Activated T-cell treated with anti-CD3 and anti-CD28 coated beads, Interleukin-2, amount 50 U/mL, for 72 hours (primary cell): ENCODE data around the gene ZNF649. TPM values are rescaled to one million over a fixed set of nuclear protein-coding genes. Genes with fewer than 3 reads are reported as not detected.

Experiments used
- ATAC-seq, 2 donors: fragments of 150-1000 bp; cut with Tn5 transposase; replicated peaks in 1 of 2; 2 replicates each; pipeline ENCODE4 v1.10.0; 2021; ENCODE audit warnings: moderate library complexity in 2 of 2, mild to moderate bottlenecking in 1 of 2
- DNase-seq, 2 donors: peaks; one replicate each; pipeline ENCODE4 v3.0.0; 2021 to 2022; ENCODE audit warnings: mixed read lengths in 1 of 2
- H3K27ac Mint-ChIP-seq: one replicate; pipeline ENCODE4 v1.8.0; 2022; ENCODE audit warnings: mild to moderate bottlenecking, moderate library complexity, mixed read lengths
- H3K27me3 Mint-ChIP-seq: one replicate; pipeline ENCODE4 v1.8.0; 2022; ENCODE audit warnings: low read depth, mixed read lengths
- H3K36me3 Mint-ChIP-seq, 2 donors: one replicate each; pipeline ENCODE4 v1.8.0; 2022; ENCODE audit warnings: mixed read lengths in 2 of 2, mild to moderate bottlenecking in 1 of 2; ENCODE audit not compliant: insufficient read depth in 2 of 2
- H3K4me1 Mint-ChIP-seq: one replicate; pipeline ENCODE4 v1.8.0; 2022; ENCODE audit warnings: low read depth, mixed read lengths
- H3K4me3 Mint-ChIP-seq, 2 donors: one replicate each; pipeline ENCODE4 v1.8.0; 2022; ENCODE audit warnings: mild to moderate bottlenecking in 2 of 2, mixed read lengths in 2 of 2, moderate library complexity in 2 of 2
- H3K9me3 Mint-ChIP-seq, 2 donors: one replicate each; pipeline ENCODE4 v1.8.0; 2022; ENCODE audit warnings: mixed read lengths in 2 of 2
- total RNA-seq, 2 donors: library from RNA; stranded (reverse); gene quantifications; one replicate each; pipeline ENCODE4 v1.2.3, GENCODE V29; 2022

ZNF649 gene
- 10 to 100 TPM; 11.0 to 17.8 TPM for total RNA-seq

GRCh38 chr19:51904331-51905165, at the start of gene ZNF649:
Gene ZNF649, minus strand, starts transcription at chr19:51905017. Its CDS starts 4,910 bp downstream, at chr19:51900107.
- Mint-ChIP-seq H3K4me1 (peaks cover 28% of the 10 kb centered on the region), H3K27ac (peak within 1 kb of the TSS; percentile 91), H3K36me3 (peaks cover 59 to 81% of the 10 kb centered on the region in 2 donors), H3K4me3 (peak within 1 kb of the TSS; percentile 91 to 93), H3K9me3 (peaks cover 29 to 37% of the 10 kb centered on the region in 2 donors), H3K27me3 (peaks cover 21% of the 10 kb centered on the region)
- peak; percentile 95 to 97 for ATAC-seq
- peak; percentile 85 to 88 for DNase-seq

GRCh38 chr19:51948975-51949374, 44.2 kb upstream of the ZNF649 start:
- DNase-seq (no peak), ATAC-seq (no peak)
- Mint-ChIP-seq H3K4me1 (no peaks in the 10 kb centered on the region), H3K27ac (no peak overlapping the region), H3K9me3 (peaks cover 22 to 40% of the 10 kb centered on the region in 2 donors), H3K36me3 (peaks cover 35 to 56% of the 10 kb centered on the region in 2 donors), H3K27me3 (no peaks in the 10 kb centered on the region), H3K4me3 (no peak overlapping the region)

- Mint-ChIP-seq H3K4me1 (no peaks in the 10 kb centered on the region), H3K36me3 (peaks cover 44 to 74% of the 10 kb centered on the region in 2 donors), H3K27me3 (no peaks in the 10 kb centered on the region), H3K4me3 (no peak overlapping the region), H3K9me3 (peaks cover 26 to 42% of the 10 kb centered on the region in 2 donors), H3K27ac (no peak overlapping the region)
- DNase-seq: no peak
- ATAC-seq: no peak
Measured at GRCh38 chr19:51946602-51947001, 41.8 kb upstream of the ZNF649 start.

- peaks cover 25 to 48% of the 10 kb centered on the region in 2 donors for H3K9me3 Mint-ChIP-seq
- ATAC-seq (no peak), DNase-seq (no peak)
- no peaks in the 10 kb centered on the region for H3K27me3 Mint-ChIP-seq
- H3K4me1 Mint-ChIP-seq: no peaks in the 10 kb centered on the region
- no peak overlapping the region for H3K27ac Mint-ChIP-seq
- peaks cover 53 to 82% of the 10 kb centered on the region in 2 donors for H3K36me3 Mint-ChIP-seq
- no peak overlapping the region for H3K4me3 Mint-ChIP-seq
Measured at GRCh38 chr19:51944798-51945552, 40.2 kb upstream of the ZNF649 start.

GRCh38 chr19:51938936-51939335, 34.1 kb upstream of the ZNF649 start:
- ATAC-seq (no peak), DNase-seq (no peak)
- Mint-ChIP-seq H3K36me3 (peaks cover 63 to 81% of the 10 kb centered on the region in 2 donors), H3K4me1 (no peaks in the 10 kb centered on the region), H3K27ac (no peak overlapping the region), H3K27me3 (no peaks in the 10 kb centered on the region), H3K4me3 (no peak overlapping the region), H3K9me3 (peaks cover 35 to 45% of the 10 kb centered on the region in 2 donors)

GRCh38 chr19:51931921-51932320, 27.1 kb upstream of the ZNF649 start:
- H3K9me3 Mint-ChIP-seq: peaks cover 21 to 27% of the 10 kb centered on the region in 2 donors
- peaks cover 46 to 73% of the 10 kb centered on the region in 2 donors for H3K36me3 Mint-ChIP-seq
- no peak for ATAC-seq
- no peak overlapping the region for H3K4me3 Mint-ChIP-seq
- H3K27ac Mint-ChIP-seq: no peak overlapping the region
- no peaks in the 10 kb centered on the region for H3K27me3 Mint-ChIP-seq
- H3K4me1 Mint-ChIP-seq: peaks cover 17% of the 10 kb centered on the region
- DNase-seq: no peak

GRCh38 chr19:51927859-51928258, 23.0 kb upstream of the ZNF649 start:
- peaks cover 27 to 32% of the 10 kb centered on the region in 2 donors for H3K9me3 Mint-ChIP-seq
- peak overlapping the region; percentile 84 to 98 for H3K4me3 Mint-ChIP-seq
- no peaks in the 10 kb centered on the region for H3K27me3 Mint-ChIP-seq
- ATAC-seq (no peak), DNase-seq (no peak)
- H3K27ac Mint-ChIP-seq: peak overlapping the region; percentile 10
- peaks cover 46 to 70% of the 10 kb centered on the region in 2 donors for H3K36me3 Mint-ChIP-seq
- H3K4me1 Mint-ChIP-seq: peaks cover 23% of the 10 kb centered on the region

GRCh38 chr19:51926784-51927741, 22.2 kb upstream of the ZNF649 start, which contains the start of gene ZNF613:
Gene ZNF613, plus strand, starts transcription at chr19:51927472. Its CDS starts 8,749 bp downstream, at chr19:51936221.
- no peaks in the 10 kb centered on the region for H3K27me3 Mint-ChIP-seq
- DNase-seq (peak; percentile 84 to 85), ATAC-seq (peak; percentile 89 to 95)
- peaks cover 23% of the 10 kb centered on the region for H3K4me1 Mint-ChIP-seq
- H3K36me3 Mint-ChIP-seq: peaks cover 44 to 72% of the 10 kb centered on the region in 2 donors
- peaks cover 27 to 37% of the 10 kb centered on the region in 2 donors for H3K9me3 Mint-ChIP-seq
- H3K27ac Mint-ChIP-seq: peak within 1 kb of the TSS; percentile 10
- H3K4me3 Mint-ChIP-seq: peak within 1 kb of the TSS; percentile 84 to 98

- H3K27ac Mint-ChIP-seq: no peak overlapping the region
- H3K36me3 Mint-ChIP-seq: peaks cover 42 to 74% of the 10 kb centered on the region in 2 donors
- H3K9me3 Mint-ChIP-seq: peaks cover 27 to 39% of the 10 kb centered on the region in 2 donors
- DNase-seq: no peak
- H3K27me3 Mint-ChIP-seq: no peaks in the 10 kb centered on the region
- no peak for ATAC-seq
- peaks cover 23% of the 10 kb centered on the region for H3K4me1 Mint-ChIP-seq
- H3K4me3 Mint-ChIP-seq: peak overlapping the region; percentile 84 to 98
Measured at GRCh38 chr19:51926426-51926783, 21.6 kb upstream of the ZNF649 start.

GRCh38 chr19:51921949-51922348, 17.1 kb upstream of the ZNF649 start:
- DNase-seq: no peak
- H3K27me3 Mint-ChIP-seq: no peaks in the 10 kb centered on the region

GRCh38 chr19:51919606-51920005, 14.8 kb upstream of the ZNF649 start:
- no peak for DNase-seq
- no peak overlapping the region for H3K27ac Mint-ChIP-seq
- peaks cover 43 to 58% of the 10 kb centered on the region in 2 donors for H3K36me3 Mint-ChIP-seq
- H3K4me1 Mint-ChIP-seq: no peaks in the 10 kb centered on the region
- ATAC-seq: no peak
- H3K9me3 Mint-ChIP-seq: peaks cover 37 to 57% of the 10 kb centered on the region in 2 donors
- no peaks in the 10 kb centered on the region for H3K27me3 Mint-ChIP-seq
- H3K4me3 Mint-ChIP-seq: no peak overlapping the region

More at GRCh38 chr19:51921949-51922348, 17.1 kb upstream of the ZNF649 start:
- H3K4me1 Mint-ChIP-seq: peaks cover 7% of the 10 kb centered on the region
- peaks cover 34 to 47% of the 10 kb centered on the region in 2 donors for H3K9me3 Mint-ChIP-seq
- H3K36me3 Mint-ChIP-seq: peaks cover 37 to 57% of the 10 kb centered on the region in 2 donors
- no peak for ATAC-seq
- no peak overlapping the region for H3K4me3 Mint-ChIP-seq
- no peak overlapping the region for H3K27ac Mint-ChIP-seq

GRCh38 chr19:51916167-51916566, 11.3 kb upstream of the ZNF649 start:
- Mint-ChIP-seq H3K27me3 (no peaks in the 10 kb centered on the region), H3K9me3 (peaks cover 39 to 41% of the 10 kb centered on the region in 2 donors), H3K4me3 (no peak overlapping the region), H3K27ac (no peak overlapping the region), H3K4me1 (no peaks in the 10 kb centered on the region), H3K36me3 (peaks cover 36 to 47% of the 10 kb centered on the region in 2 donors)
- no peak for ATAC-seq
- DNase-seq: no peak
